CD14-positive monocyte (primary cell): ENCODE data around the gene TMEM243. TPM values are rescaled to one million over a fixed set of nuclear protein-coding genes. Genes with fewer than 3 reads are reported as not detected.
A peak's percentile ranks its signal among the peaks of the same experiment; 100 is the strongest.

Experiments used
- DNase-seq, 3 donors: peaks; one replicate each; pipeline ENCODE4 v3.0.0-alpha.2; 2011 to 2022
- H2AFZ ChIP-seq: 2 replicates; pipeline ENCODE4 v1.6.0; 2012; ENCODE audit warnings: mild to moderate bottlenecking, low read depth, low read length, inconsistent platforms; ENCODE audit not compliant: insufficient read depth, poor library complexity, severe bottlenecking
- H3K27ac ChIP-seq, 2 donors: 1 replicate in 1 of 2; 2 replicates in 1 of 2; pipeline ENCODE4 v1.5.1; 2012 to 2013; ENCODE audit warnings: low read length in 2 of 2, control low read depth in 1 of 2, inconsistent platforms in 1 of 2, low read depth in 1 of 2, mild to moderate bottlenecking in 1 of 2
- H3K27me3 ChIP-seq, 2 donors: one replicate each; pipeline versions ENCODE4 v1.6.0 to v1.6.1; 2011 to 2013; ENCODE audit warnings: low read length in 2 of 2; ENCODE audit not compliant: control insufficient read depth in 2 of 2, insufficient read depth in 2 of 2
- H3K36me3 ChIP-seq, 2 donors: replicated peaks in 1 of 2; 1 replicate in 1 of 2; 2 replicates in 1 of 2; pipeline versions ENCODE4 v1.5.1 to v1.6.1; 2012 to 2013; ENCODE audit warnings: low read length in 2 of 2, control low read depth in 1 of 2, inconsistent platforms in 1 of 2, mild to moderate bottlenecking in 1 of 2; ENCODE audit not compliant: insufficient read depth in 2 of 2, control insufficient read depth in 1 of 2
- H3K4me1 ChIP-seq, 2 donors: 1 replicate in 1 of 2; 2 replicates in 1 of 2; pipeline versions ENCODE4 v1.5.1 to v1.6.1; 2012 to 2013; ENCODE audit warnings: low read length in 2 of 2, control low read depth in 1 of 2, inconsistent platforms in 1 of 2, mild to moderate bottlenecking in 1 of 2, moderate library complexity in 1 of 2; ENCODE audit not compliant: insufficient read depth in 2 of 2, control insufficient read depth in 1 of 2
- H3K4me2 ChIP-seq: replicated peaks from 2 replicates; pipeline ENCODE3; 2012; ENCODE audit warnings: low read length, moderate library complexity, mild to moderate bottlenecking; ENCODE audit not compliant: poor library complexity, severe bottlenecking; ENCODE audit errors: extremely low read depth
- H3K4me3 ChIP-seq, 3 experiments: fragments of 200-600 bp in 1 of 3; sonication (generic) in 1 of 3; replicated peaks in 1 of 3; 1 replicate in 2 of 3; 2 replicates in 1 of 3; pipeline ENCODE4 v1.5.1; 2011 to 2013; ENCODE audit warnings: low read length in 3 of 3, mild to moderate bottlenecking in 3 of 3, control low read depth in 2 of 3, low read depth in 2 of 3, inconsistent platforms in 1 of 3, moderate library complexity in 1 of 3
- H3K79me2 ChIP-seq: 2 replicates; pipeline ENCODE4 v1.6.0; 2012; ENCODE audit warnings: mild to moderate bottlenecking, control low read depth, inconsistent platforms, low read length, moderate library complexity; ENCODE audit not compliant: insufficient read depth
- H3K9ac ChIP-seq: 2 replicates; pipeline ENCODE4 v1.6.0; 2017; ENCODE audit warnings: low read length, mild to moderate bottlenecking; ENCODE audit not compliant: insufficient read depth, poor library complexity, severe bottlenecking
- H3K9me3 ChIP-seq, 2 donors: replicated peaks in 1 of 2; 1 replicate in 1 of 2; 2 replicates in 1 of 2; pipeline versions ENCODE4 v1.5.1 to v1.6.1; 2012 to 2013; ENCODE audit warnings: low read length in 2 of 2, control low read depth in 1 of 2; ENCODE audit not compliant: control insufficient read depth in 1 of 2, insufficient read depth in 1 of 2
- H4K20me1 ChIP-seq: 2 replicates; pipeline ENCODE4 v1.6.0; 2012; ENCODE audit warnings: mild to moderate bottlenecking, low read length, control low read depth, moderate library complexity; ENCODE audit not compliant: insufficient read depth
- H3K27ac Mint-ChIP-seq, 7 donors: one replicate each; pipeline ENCODE4 v1.8.0; 2020; ENCODE audit warnings: mild to moderate bottlenecking in 7 of 7, mixed read lengths in 7 of 7, moderate library complexity in 6 of 7, inconsistent platforms in 2 of 7
- H3K27me3 Mint-ChIP-seq, 3 donors: one replicate each; pipeline ENCODE4 v1.8.0; 2021 to 2022; ENCODE audit warnings: low read depth in 3 of 3, mild to moderate bottlenecking in 3 of 3, mixed read lengths in 3 of 3, moderate library complexity in 3 of 3, inconsistent platforms in 1 of 3
- H3K36me3 Mint-ChIP-seq, 2 donors: one replicate each; pipeline ENCODE4 v1.8.0; 2020; ENCODE audit warnings: mixed read lengths in 2 of 2, inconsistent platforms in 1 of 2, mild to moderate bottlenecking in 1 of 2
- H3K4me1 Mint-ChIP-seq: one replicate; pipeline ENCODE4 v1.8.0; 2020; ENCODE audit warnings: mild to moderate bottlenecking, mixed read lengths
- H3K4me3 Mint-ChIP-seq, 2 donors: one replicate each; pipeline ENCODE4 v1.8.0; 2020; ENCODE audit warnings: mild to moderate bottlenecking in 2 of 2, mixed read lengths in 2 of 2, moderate library complexity in 1 of 2
- H3K9me3 Mint-ChIP-seq, 7 donors: one replicate each; pipeline ENCODE4 v1.8.0; 2020 to 2022; ENCODE audit warnings: mixed read lengths in 7 of 7, mild to moderate bottlenecking in 6 of 7, moderate library complexity in 6 of 7, inconsistent platforms in 2 of 7
- CTCF ChIP-seq: fragments of 200-600 bp; IDR thresholded peaks from one replicate; pipeline ENCODE4 v1.8.0; 2022; ENCODE audit warnings: antibody characterized with exemption, mild to moderate bottlenecking
- WGBS: methylation state at CpG from one replicate; pipeline ENCODE4 v1.1.5; 2013; ENCODE audit warnings: missing lambda C conversion rate; ENCODE audit not compliant: insufficient coverage; 5-methylcytosine and 5-hydroxymethylcytosine counted together
- intact Hi-C, 2 donors: fragments of 100-400 bp; cut with micrococcal nuclease; formaldehyde crosslinking; loops; one replicate each; pipeline versions ENCODE4 v1.15.0 to v1.15.1; 2023
- polyA plus RNA-seq, 3 donors: library from polyadenylated mRNA; depleted of rRNA in 1 of 3; unstranded in 2 of 3; stranded (reverse) in 1 of 3; fragments of 300-500 nt in 2 of 3; fragments of >200 nt in 1 of 3; fragmentation: Illumina TruSeq in 2 of 3; gene quantifications; 1 replicate in 2 of 3; 2 replicates in 1 of 3; pipeline ENCODE4 v1.2.3, GENCODE V29; 2012 to 2021

The TMEM243 gene
- polyA plus RNA-seq, 3 donors: 24.9 to 43.8 (median 30.8) TPM

GRCh38 chr7:87193912-87194311 lies 25.6 kb downstream of the TMEM243 start:
- Mint-ChIP-seq H3K36me3 (peaks cover 72 to 83% of the 10 kb centered on the region in 2 donors), H3K27ac (peak overlapping the region in 1 of 7 donors; percentile 26), H3K4me3 (no peak overlapping the region), H3K9me3 (no peaks in the 10 kb centered on the region), H3K4me1 (no peaks in the 10 kb centered on the region), H3K27me3 (peaks cover 0 to 1% (median 0%) of the 10 kb centered on the region in 3 donors)
- Histone ChIP-seq H3K4me3 (no peak overlapping the region), H3K4me2 (no peak overlapping the region), H3K79me2 (peaks cover 9% of the 10 kb centered on the region), H3K36me3 (peaks cover 94 to 100% of the 10 kb centered on the region in 2 donors), H3K4me1 (no peaks in the 10 kb centered on the region), H3K9me3 (no peaks in the 10 kb centered on the region), H3K27ac (peak overlapping the region in 1 of 2 donors; percentile 8), H3K9ac (no peak overlapping the region), H3K27me3 (no peaks in the 10 kb centered on the region), H2AFZ (no peak overlapping the region), H4K20me1 (peaks cover 76% of the 10 kb centered on the region)
- DNase-seq: no peak
- no CpG with 5 or more reads among the region's 1 CpG for WGBS
- intact Hi-C loops: no loop called here
- TF ChIP-seq CTCF: no peak

- Histone ChIP-seq H3K79me2 (peaks cover under 1% of the 10 kb centered on the region), H3K9ac (no peak overlapping the region), H3K36me3 (peaks cover 93 to 100% of the 10 kb centered on the region in 2 donors), H3K4me1 (no peaks in the 10 kb centered on the region), H3K9me3 (no peaks in the 10 kb centered on the region), H3K4me3 (no peak overlapping the region), H3K27me3 (no peaks in the 10 kb centered on the region), H3K4me2 (no peak overlapping the region), H3K27ac (no peak overlapping the region), H2AFZ (no peak overlapping the region), H4K20me1 (peaks cover 67% of the 10 kb centered on the region)
- TF ChIP-seq CTCF: no peak
- Mint-ChIP-seq H3K27me3 (peaks cover 0 to 1% (median 0%) of the 10 kb centered on the region in 3 donors), H3K36me3 (peaks cover 70 to 82% of the 10 kb centered on the region in 2 donors), H3K4me1 (no peaks in the 10 kb centered on the region), H3K9me3 (no peaks in the 10 kb centered on the region), H3K27ac (peak overlapping the region in 1 of 7 donors; percentile 6), H3K4me3 (no peak overlapping the region)
- DNase-seq: no peak
- intact Hi-C loops: no loop called here
- no CpG with 5 or more reads among the region's 6 CpGs for WGBS
Measured at GRCh38 chr7:87192784-87193487, 26.6 kb downstream of the TMEM243 start.
